ENCODE data around the gene AURKAIP1. TPM values are rescaled to one million over a fixed set of nuclear protein-coding genes. Genes with fewer than 3 reads are reported as not detected.

The AURKAIP1 gene
- total and polyA plus RNA-seq, 8 donors, result 50.9 to 281 (median 140) TPM

- H3K27me3 ChIP-seq, result no peaks in the 10 kb centered on the region
- H3K9me3 ChIP-seq, result no peaks in the 10 kb centered on the region
- H3K4me3 ChIP-seq, result no peak overlapping the region
- H3K36me3 ChIP-seq, result peaks cover 32 to 74% (median 72%) of the 10 kb centered on the region in 4 donors
- no peak overlapping the region for H3K27ac ChIP-seq
- WGBS, 5 donors, result 85 to 95% (median 89%) methylated on average over 10 to 23 of the region's 23 CpGs
- intact Hi-C loops (cut with DNase I; ENCODE audit: low total_unique reads), result no loop called here
- no peak for DNase-seq
- peaks cover 11 to 43% (median 30%) of the 10 kb centered on the region in 4 donors for H3K4me1 ChIP-seq
- TF ChIP-seq POLR2A (IDR thresholded peaks at IDR 0.05), result no peak
- no peak for TF ChIP-seq POLR2AphosphoS5 (IDR thresholded peaks at IDR 0.05)
- TF ChIP-seq EP300 (IDR thresholded peaks at IDR 0.05), result no peak
- TF ChIP-seq CTCF (IDR thresholded peaks at IDR 0.05), result no peak
Measured at GRCh38 chr1:1340185-1340584, 34.8 kb downstream of the AURKAIP1 start.

- peaks cover 32 to 77% (median 74%) of the 10 kb centered on the region in 4 donors for H3K36me3 ChIP-seq
Measured at GRCh38 chr1:1338278-1338677, 36.7 kb downstream of the AURKAIP1 start.

GRCh38 chr1:1337793-1338147 is 37.2 kb downstream of the AURKAIP1 start:
- H3K36me3 ChIP-seq, result peaks cover 32 to 77% (median 74%) of the 10 kb centered on the region in 4 donors
- H3K27me3 ChIP-seq, result no peaks in the 10 kb centered on the region
- WGBS, 5 donors, result 43 to 71% (median 63%) methylated on average over 13 to 18 of the region's 18 CpGs

More at GRCh38 chr1:1338278-1338677, 36.7 kb downstream of the AURKAIP1 start:
- Histone ChIP-seq H3K27me3 (no peaks in the 10 kb centered on the region), H3K4me3 (no peak overlapping the region), H3K9me3 (no peaks in the 10 kb centered on the region), H3K4me1 (peaks cover 1 to 26% (median 17%) of the 10 kb centered on the region in 4 donors), H3K27ac (no peak overlapping the region)
- TF ChIP-seq POLR2A (IDR thresholded peaks at IDR 0.05) (no peak), POLR2AphosphoS5 (IDR thresholded peaks at IDR 0.05) (no peak), EP300 (IDR thresholded peaks at IDR 0.05) (no peak), CTCF (IDR thresholded peaks at IDR 0.05) (no peak)
- intact Hi-C loops (cut with DNase I; ENCODE audit: low total_unique reads), result no loop called here
- DNase-seq, result no peak
- WGBS, 5 donors, result 92 to 94% (median 93%) methylated on average over 17 to 36 of the region's 36 CpGs

More at GRCh38 chr1:1337793-1338147, 37.2 kb downstream of the AURKAIP1 start:
- peak overlapping the region in 1 of 5 donors; percentile 33 for H3K27ac ChIP-seq
- no peaks in the 10 kb centered on the region for H3K9me3 ChIP-seq
- intact Hi-C loops (cut with DNase I; ENCODE audit: low total_unique reads), result no loop called here
- H3K4me3 ChIP-seq, result no peak overlapping the region
- TF ChIP-seq EP300 (IDR thresholded peaks at IDR 0.05) (no peak), CTCF (IDR thresholded peaks at IDR 0.05) (no peak), POLR2A (IDR thresholded peaks at IDR 0.05) (no peak), POLR2AphosphoS5 (IDR thresholded peaks at IDR 0.05) (no peak)
- peak; percentile 72 to 76 for DNase-seq
- H3K4me1 ChIP-seq, result peaks cover 6 to 26% (median 19%) of the 10 kb centered on the region in 4 donors

Data from stomach (tissue), 9 donors.